HepG2 (cell line): ENCODE measurements around the gene CHN1. TPM values are rescaled to one million over a fixed set of nuclear protein-coding genes. Genes with fewer than 3 reads are reported as not detected.

Source experiments
- ATAC-seq: fragments of 200-7000 bp; cut with Tn5 transposase; 3 replicates; pipeline ENCODE4 v1.9.1; 2020; ENCODE audit warnings: mild to moderate bottlenecking, moderate library complexity
- BruUV-seq: library from RNA; stranded (reverse); fragments of 400-500 nt; replicated peaks from 2 replicates; lab custom pipeline; 2021; lab: Mats Ljungman, UMichigan
- CTCF ChIA-PET: fragments of 300-600 bp; formaldehyde crosslinking; extraction: SDS; loops from one replicate; lab custom pipeline; 2021; ENCODE audit warnings: low total read pairs, inconsistent platforms, low intra/inter-chr PET ratio; lab: Yijun Ruan, JAX
- POLR2A ChIA-PET: fragments of 350-600 bp; sonication (Branson Sonifier 250); formaldehyde crosslinking; loops from one replicate; lab custom pipeline; 2020; ENCODE audit warnings: antibody characterized with exemption, inconsistent platforms; lab: Yijun Ruan, JAX
- DNase-seq: peaks from one replicate; pipeline ENCODE4 v3.0.0-alpha.2; 2015; ENCODE audit warnings: low spot score
- FAIRE-seq: peaks from 3 replicates; lab custom pipeline; 2011; peaks lifted over from hg19 to GRCh38; lab: Jason Lieb, UNC
- H2AFZ ChIP-seq: one replicate; pipeline ENCODE4 v1.6.1; 2011; ENCODE audit warnings: low read length, inconsistent platforms
- H3K27ac ChIP-seq: fragments of 300-600 bp; 3 replicates; pipeline ENCODE4 v1.8.0; 2011; ENCODE audit warnings: mixed run types, mild to moderate bottlenecking, mixed read lengths, low read length, inconsistent platforms; ENCODE audit not compliant: insufficient read depth; ENCODE audit errors: extremely low read length
- H3K27me3 ChIP-seq, 2 experiments: fragments of 200-600 bp in 1 of 2; 2 replicates in 1 of 2; 3 replicates in 1 of 2; pipeline versions ENCODE4 v1.6.0 to v1.8.0; 2011; ENCODE audit warnings: low read length in 2 of 2, mild to moderate bottlenecking in 2 of 2, moderate library complexity in 2 of 2, inconsistent platforms in 1 of 2; ENCODE audit not compliant: insufficient read depth in 2 of 2, control insufficient read depth in 1 of 2
- H3K36me3 ChIP-seq, 2 experiments: fragments of 200-600 bp in 1 of 2; replicated peaks in 1 of 2; 2 replicates in 1 of 2; 3 replicates in 1 of 2; pipeline versions ENCODE4 v1.5.1 to v1.8.0; 2011; ENCODE audit warnings: low read length in 2 of 2, inconsistent platforms in 1 of 2; ENCODE audit not compliant: insufficient read depth in 2 of 2, control insufficient read depth in 1 of 2
- H3K4me1 ChIP-seq: 2 replicates; pipeline ENCODE4 v1.5.1; 2012; ENCODE audit warnings: low read length, inconsistent platforms; ENCODE audit not compliant: insufficient read depth
- H3K4me2 ChIP-seq: 2 replicates; pipeline ENCODE4 v1.6.0; 2011; ENCODE audit warnings: low read depth, low read length, inconsistent platforms
- H3K4me3 ChIP-seq, 3 experiments: fragments of 200-600 bp in 1 of 3; sonication (generic), shearing (Covaris generic) in 1 of 3; replicated peaks in 1 of 3; 2 replicates each; pipeline ENCODE4 v1.5.1; 2011 to 2016; ENCODE audit warnings: low read length in 3 of 3, inconsistent platforms in 2 of 3, low read depth in 2 of 3, mild to moderate bottlenecking in 2 of 3, control low read depth in 1 of 3, mixed read lengths in 1 of 3; ENCODE audit not compliant: insufficient read depth in 1 of 3
- H3K79me2 ChIP-seq: one replicate; pipeline ENCODE4 v1.6.1; 2011; ENCODE audit warnings: low read length, inconsistent platforms; ENCODE audit not compliant: insufficient read depth
- H3K9ac ChIP-seq: 2 replicates; pipeline ENCODE4 v1.6.0; 2011; ENCODE audit warnings: mild to moderate bottlenecking, low read depth, low read length, inconsistent platforms; ENCODE audit not compliant: insufficient read depth
- H3K9me3 ChIP-seq: 2 replicates; pipeline ENCODE4 v1.5.1; 2012; ENCODE audit warnings: mild to moderate bottlenecking, low read length
- H4K20me1 ChIP-seq: 2 replicates; pipeline ENCODE4 v1.6.0; 2011; ENCODE audit warnings: inconsistent platforms, mild to moderate bottlenecking, low read length, moderate library complexity; ENCODE audit not compliant: insufficient read depth
- ARID5B ChIP-seq: IDR thresholded peaks from 2 replicates; pipeline ENCODE4 v1.4.0; 2020; ENCODE audit warnings: mild to moderate bottlenecking, missing genetic modification reagents
- FOXK2 ChIP-seq: fragments of 450-650 bp; IDR thresholded peaks from 2 replicates; pipeline ENCODE4 v1.6.1; 2016
- MEF2D ChIP-seq: sonication (generic); formaldehyde crosslinking; IDR thresholded peaks from 2 replicates; pipeline ENCODE4 v1.5.1; 2020; ENCODE audit warnings: mild to moderate bottlenecking, missing genetic modification reagents
- NFYC ChIP-seq: IDR thresholded peaks from 2 replicates; pipeline ENCODE4 v1.6.1; 2016; ENCODE audit warnings: missing genetic modification reagents, missing compliant biosample characterization
- ZBTB10 ChIP-seq: sonication (generic); formaldehyde crosslinking; IDR thresholded peaks from 2 replicates; pipeline ENCODE4 v1.4.0; 2020; ENCODE audit warnings: missing genetic modification reagents, borderline replicate concordance
- ZNF256 ChIP-seq: sonication (generic); formaldehyde crosslinking; conservative IDR thresholded peaks from 2 replicates; pipeline ENCODE4 v1.4.0; 2020; ENCODE audit warnings: missing genetic modification reagents
- ZNF354B ChIP-seq: sonication (generic); formaldehyde crosslinking; IDR thresholded peaks from 2 replicates; pipeline ENCODE4 v1.8.0; 2022; ENCODE audit warnings: mild to moderate bottlenecking, missing genetic modification reagents
- ZNF772 ChIP-seq: sonication (generic); formaldehyde crosslinking; IDR thresholded peaks from 2 replicates; pipeline ENCODE4 v1.5.0; 2020; ENCODE audit warnings: mild to moderate bottlenecking, missing genetic modification reagents
- WGBS: methylation state at CpG from one replicate; pipeline ENCODE4 v1.1.6; 2017; ENCODE audit warnings: low lambda C conversion rate; 5-methylcytosine and 5-hydroxymethylcytosine counted together
- in situ Hi-C: cut with HindIII; loops from 2 replicates; pipeline ENCODE4 v1.10.0; 2017; ENCODE audit warnings: low pct_unique_long_range_greater_than_20kb; ENCODE audit not compliant: extremely low pct_ligation_motif_present
- intact Hi-C: fragments of 100-400 bp; cut with micrococcal nuclease; formaldehyde crosslinking; loops from one replicate; pipeline ENCODE4 v1.10.0; 2022; ENCODE audit not compliant: unreplicated experiment
- polyA plus RNA-seq, 8 experiments: library from polyadenylated mRNA; depleted of rRNA in 3 of 8; stranded (reverse) in 7 of 8; unstranded in 1 of 8; fragments of >200 nt; fragmentation: Illumina TruSeq in 4 of 8; extraction: Trizol in 4 of 8; gene quantifications; 2 replicates each; pipeline versions ENCODE4 v1.2.1 to v1.2.3, GENCODE V29; 2011 to 2016; ENCODE audit warnings: low read depth in 4 of 8, missing spikeins in 1 of 8, mixed read lengths in 1 of 8; ENCODE audit not compliant: insufficient read depth in 1 of 8
- total RNA-seq, 5 experiments: library from RNA; depleted of rRNA; stranded (reverse); fragments of >200 nt; fragmentation: Illumina TruSeq; extraction: Trizol; gene quantifications; 2 replicates each; pipeline ENCODE4 v1.2.3, GENCODE V29; 2016; ENCODE audit warnings: low read depth in 1 of 5

CHN1 gene
- total and polyA plus RNA-seq, 2 of the 13 experiments (the other 11 are each of a cell fraction or from before 2014, with no cell fraction given) = 2.8 to 3.5 TPM

- TF ChIP-seq ZBTB10 (CRISPR knock-in tag) (no peak), ARID5B (CRISPR knock-in tag) (no peak)
- TF ChIP-seq, all 625 proteins: peak for 0
Observed at GRCh38 chr2:174787487-174788205, 217.5 kb downstream of the CHN1 start (continued).

- Histone ChIP-seq H3K4me1 (no peaks in the 10 kb centered on the region), H4K20me1 (no peaks in the 10 kb centered on the region), H3K36me3 (no peaks in the 10 kb centered on the region), H3K27me3 (peaks cover 2 to 24% of the 10 kb centered on the region in 2 experiments; a peak in 4 of 5 replicates), H3K79me2 (no peaks in the 10 kb centered on the region), H2AFZ (no peak overlapping the region), H3K27ac (no peak overlapping the region), H3K4me3 (no peak overlapping the region), H3K9ac (no peak overlapping the region), H3K9me3 (no peaks in the 10 kb centered on the region), H3K4me2 (no peak overlapping the region)
- ChIA-PET POLR2A (no interaction called here), CTCF (no interaction called here)
- no peak for TF ChIP-seq ZNF256
- no peak for TF ChIP-seq MEF2D (CRISPR knock-in tag)
- no peak for TF ChIP-seq NFYC (CRISPR knock-in tag)
- no peak for TF ChIP-seq FOXK2
- TF ChIP-seq ZNF354B (CRISPR knock-in tag) = no peak
- TF ChIP-seq ZNF772 (CRISPR knock-in tag) = no peak
- no TSS peak for BruUV-seq
- ATAC-seq = no peak
- WGBS = 14% methylated on average over 8 of the region's 8 CpGs
- no peak for FAIRE-seq
- no peak for DNase-seq
- intact Hi-C loops (no loop called here), in situ Hi-C loops (no loop called here)
Observed at GRCh38 chr2:174786066-174786725, 219.0 kb downstream of the CHN1 start.
